ENCODE results near the gene FBXO11.

FBXO11 gene

DNA sequence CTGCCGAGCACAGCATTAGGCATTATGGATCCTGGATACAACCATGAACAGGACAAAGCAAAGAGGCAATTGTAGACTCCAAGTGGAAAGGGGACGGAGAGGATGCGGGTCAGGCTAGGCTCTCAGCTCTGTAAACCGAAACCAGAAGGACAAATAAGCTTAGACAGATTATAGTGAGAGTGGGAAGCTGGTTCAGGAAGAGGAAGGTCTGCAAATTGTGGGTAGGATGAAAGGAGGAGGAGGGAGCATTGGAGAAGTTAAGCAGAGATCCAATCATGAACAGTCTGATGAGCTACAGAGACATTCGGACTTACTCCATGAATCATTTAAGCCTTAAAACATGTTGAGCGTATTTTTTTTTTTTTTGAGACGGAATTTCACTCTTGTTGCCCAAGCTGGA, 120.3 kb downstream of the FBXO11 start:
- no peaks in the 10 kb centered on the region for H3K9me3 Mint-ChIP-seq
- H3K27me3 Mint-ChIP-seq, result no peaks in the 10 kb centered on the region
- peaks cover 30% of the 10 kb centered on the region for H3K4me1 Mint-ChIP-seq
- peak overlapping the region; percentile 20 for H3K4me3 Mint-ChIP-seq
- H3K36me3 Mint-ChIP-seq, result peaks cover 4% of the 10 kb centered on the region
- peak overlapping the region; percentile 4 for H3K27ac Mint-ChIP-seq

DNA sequence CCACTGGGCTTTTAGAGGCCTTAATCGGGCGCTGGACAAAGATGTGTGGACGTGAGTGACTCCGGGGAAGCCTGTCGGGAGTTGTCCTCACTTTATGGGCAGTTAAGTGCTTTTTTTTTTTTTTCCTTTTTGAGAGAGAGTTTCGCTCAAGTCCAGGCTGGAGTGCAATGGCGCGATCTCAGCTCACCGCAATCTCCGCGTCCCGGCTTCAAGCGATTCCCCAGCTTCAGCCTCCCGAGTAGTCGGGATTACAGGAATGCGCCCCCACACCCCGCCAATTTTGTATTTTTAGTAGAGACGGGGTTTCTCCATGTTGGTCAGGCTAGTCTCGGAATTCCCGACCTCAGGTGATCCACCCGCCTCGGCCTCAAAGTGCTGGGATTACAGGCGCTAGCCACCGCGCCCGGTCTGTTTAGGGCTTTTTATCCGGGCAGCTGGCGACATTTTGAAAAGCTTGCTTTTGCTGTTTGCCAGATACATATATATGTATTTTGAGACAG, 121.9 kb downstream of the FBXO11 start:
- Mint-ChIP-seq H3K4me1 (peaks cover 19% of the 10 kb centered on the region), H3K27ac (peak overlapping the region; percentile 86), H3K27me3 (no peaks in the 10 kb centered on the region), H3K9me3 (no peaks in the 10 kb centered on the region), H3K4me3 (peak overlapping the region; percentile 90), H3K36me3 (peaks cover 2% of the 10 kb centered on the region)

DNA sequence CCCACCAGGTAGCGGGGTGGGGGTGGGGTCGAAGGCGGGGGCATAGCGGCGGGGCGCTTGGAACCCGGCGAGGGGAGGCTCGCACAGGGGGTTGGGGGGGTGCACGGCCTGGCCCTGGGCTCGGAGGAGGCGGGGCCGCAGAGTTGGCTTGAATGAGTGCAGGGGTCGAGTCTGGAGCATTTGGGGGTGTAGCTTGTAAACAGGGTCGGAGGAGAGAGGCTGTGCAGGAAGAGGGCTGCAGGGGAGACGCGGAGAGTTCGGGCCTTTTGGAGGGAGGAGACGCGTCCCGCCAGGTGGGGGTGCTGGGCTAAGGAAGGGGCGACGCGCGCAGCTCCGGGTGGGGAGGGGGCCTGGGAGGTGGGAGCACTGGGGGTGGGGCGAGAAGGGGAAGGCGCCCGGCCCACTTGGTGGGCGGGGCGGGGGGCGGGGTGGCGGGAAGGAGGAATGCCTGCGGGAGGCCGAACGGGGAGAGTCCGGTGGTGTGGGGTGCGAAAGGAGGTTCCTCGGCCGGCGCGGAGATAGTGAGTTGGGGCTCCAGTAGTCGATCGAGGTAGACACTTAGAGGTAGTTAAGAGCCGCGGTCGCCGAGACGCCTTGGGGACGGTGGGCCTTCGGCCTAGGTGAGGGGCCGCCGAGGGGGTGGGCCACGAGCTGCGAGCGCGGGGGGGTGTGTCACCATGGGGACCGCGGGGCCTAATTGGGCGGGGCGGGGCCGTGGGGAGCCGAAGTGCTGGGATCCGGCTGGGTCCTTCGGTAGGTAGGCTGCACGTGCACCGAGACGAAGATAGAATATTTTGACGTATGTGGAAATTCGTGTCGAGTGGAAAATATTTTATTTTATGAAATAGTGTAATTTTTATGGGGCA, 122.6 kb downstream of the FBXO11 start:
- peak overlapping the region; percentile 86 for H3K27ac Mint-ChIP-seq
- H3K4me3 Mint-ChIP-seq, result peak overlapping the region; percentile 90
- H3K9me3 Mint-ChIP-seq, result no peaks in the 10 kb centered on the region
- H3K27me3 Mint-ChIP-seq, result no peaks in the 10 kb centered on the region
- H3K4me1 Mint-ChIP-seq, result peaks cover 19% of the 10 kb centered on the region
- peaks cover 2% of the 10 kb centered on the region for H3K36me3 Mint-ChIP-seq

DNA sequence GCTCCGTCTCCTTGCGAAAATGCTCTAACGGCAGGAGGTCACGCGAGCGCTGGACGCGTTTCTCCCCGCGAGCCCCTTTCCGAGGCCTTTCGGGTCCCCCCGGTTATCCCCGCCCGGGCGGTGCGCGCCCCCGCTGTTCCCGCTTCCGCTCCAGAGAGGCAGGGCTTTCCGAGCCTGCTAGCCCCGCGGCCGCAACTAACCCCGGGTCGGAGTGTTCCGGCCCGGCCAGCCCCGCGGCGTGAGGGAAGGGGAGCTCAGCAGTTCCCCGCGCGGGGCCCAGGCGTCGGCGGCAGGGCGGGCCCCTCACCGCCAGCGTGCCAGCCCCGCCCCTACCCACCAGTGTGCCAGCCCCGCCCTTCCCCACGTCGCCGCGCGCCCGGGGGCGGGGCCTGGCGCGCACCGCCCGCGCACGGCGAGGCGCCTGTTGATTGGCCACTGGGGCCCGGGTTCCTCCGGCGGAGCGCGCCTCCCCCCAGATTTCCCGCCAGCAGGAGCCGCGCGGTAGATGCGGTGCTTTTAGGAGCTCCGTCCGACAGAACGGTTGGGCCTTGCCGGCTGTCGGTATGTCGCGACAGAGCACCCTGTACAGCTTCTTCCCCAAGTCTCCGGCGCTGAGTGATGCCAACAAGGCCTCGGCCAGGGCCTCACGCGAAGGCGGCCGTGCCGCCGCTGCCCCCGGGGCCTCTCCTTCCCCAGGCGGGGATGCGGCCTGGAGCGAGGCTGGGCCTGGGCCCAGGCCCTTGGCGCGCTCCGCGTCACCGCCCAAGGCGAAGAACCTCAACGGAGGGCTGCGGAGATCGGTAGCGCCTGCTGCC, 123.4 kb downstream of the FBXO11 start, which contains the start of gene MSH6:
Gene MSH6, plus strand, starts transcription at position 475 of the 815 bp plus-strand sequence. Its CDS starts 89 bp downstream, at position 564.
- H3K9me3 Mint-ChIP-seq, result no peaks in the 10 kb centered on the region
- H3K4me1 Mint-ChIP-seq, result peaks cover 19% of the 10 kb centered on the region
- H3K4me3 Mint-ChIP-seq, result peak within 1 kb of the TSS; percentile 90

DNA sequence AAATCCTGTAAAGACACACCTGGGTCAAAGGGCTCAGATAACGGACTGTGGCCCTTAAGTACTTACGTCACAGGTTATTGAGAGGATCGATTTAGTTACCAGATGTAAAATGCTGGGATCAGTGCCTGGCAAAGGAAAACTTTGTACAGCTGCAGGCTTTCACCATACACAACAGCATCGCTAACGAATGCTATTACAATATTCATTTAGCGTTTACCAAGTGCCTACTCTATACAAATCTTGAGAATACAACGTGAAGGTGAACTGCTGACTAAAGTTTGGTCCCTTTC, 124.0 kb downstream of the FBXO11 start:
- Mint-ChIP-seq H3K4me3 (peak overlapping the region; percentile 83), H3K9me3 (no peaks in the 10 kb centered on the region), H3K36me3 (peaks cover 2% of the 10 kb centered on the region), H3K4me1 (peaks cover 19% of the 10 kb centered on the region), H3K27me3 (no peaks in the 10 kb centered on the region), H3K27ac (peak overlapping the region; percentile 30)

More for the DNA sequence above, 123.4 kb downstream of the FBXO11 start, which contains the start of gene MSH6:
- peak within 1 kb of the TSS; percentile 86 for H3K27ac Mint-ChIP-seq
- no peaks in the 10 kb centered on the region for H3K27me3 Mint-ChIP-seq
- peaks cover 2% of the 10 kb centered on the region for H3K36me3 Mint-ChIP-seq

DNA sequence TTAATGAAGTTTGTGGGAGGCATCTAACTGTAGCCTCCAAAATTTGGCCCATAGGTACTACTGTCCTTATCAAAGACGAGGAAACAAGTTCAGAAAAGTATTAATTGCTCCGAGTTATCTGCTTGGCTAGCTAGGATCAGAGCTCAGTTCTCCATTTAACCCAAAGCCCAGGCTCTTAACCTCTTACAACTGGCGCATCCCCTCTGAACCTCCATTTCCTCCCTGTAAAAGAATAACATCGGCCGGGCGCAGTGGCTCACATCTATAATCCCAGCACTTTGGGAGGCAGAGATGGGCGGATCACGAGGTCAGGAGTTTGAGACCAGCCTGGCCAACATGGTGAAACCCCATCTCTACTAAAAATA, 126.9 kb downstream of the FBXO11 start:
- no peak overlapping the region for H3K4me3 Mint-ChIP-seq
- no peaks in the 10 kb centered on the region for H3K36me3 Mint-ChIP-seq
- H3K9me3 Mint-ChIP-seq, result no peaks in the 10 kb centered on the region
- H3K27me3 Mint-ChIP-seq, result no peaks in the 10 kb centered on the region
- H3K4me1 Mint-ChIP-seq, result no peaks in the 10 kb centered on the region
- H3K27ac Mint-ChIP-seq, result no peak overlapping the region

DNA sequence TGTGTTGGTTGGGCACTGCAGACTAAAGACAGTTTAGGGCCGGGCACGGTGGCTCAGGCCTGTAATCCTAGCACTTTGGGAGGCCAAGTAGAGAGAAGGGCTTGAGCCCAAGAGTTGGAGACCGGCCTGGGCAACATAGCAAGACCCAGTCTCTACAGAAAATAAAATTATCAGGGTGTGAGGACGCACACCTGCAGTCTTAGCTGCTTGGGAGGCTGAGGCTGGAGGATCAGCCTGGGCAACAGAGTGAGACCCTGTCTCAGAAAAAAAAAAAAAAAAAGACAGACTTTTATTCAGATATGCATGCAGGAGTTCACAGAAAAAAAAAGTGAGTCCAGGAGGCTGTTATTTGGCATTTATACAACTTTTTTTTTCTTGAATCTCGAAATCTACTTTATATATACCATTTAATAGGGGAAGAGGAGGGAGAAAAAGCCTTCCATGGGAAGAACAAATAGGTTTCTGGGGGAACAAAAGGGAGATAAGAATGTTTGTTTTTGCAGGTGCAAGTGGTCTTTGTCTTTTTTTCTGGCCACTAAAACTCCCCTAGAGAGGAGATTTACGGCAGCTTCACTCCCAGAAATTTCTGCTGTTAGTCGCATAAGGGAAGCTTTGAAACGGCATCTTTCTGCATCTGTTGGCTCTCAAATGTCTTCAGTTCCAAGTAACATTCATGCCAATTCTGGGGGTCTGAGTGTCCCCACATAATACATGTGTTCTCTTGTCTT, 127.4 kb downstream of the FBXO11 start:
- H3K36me3 Mint-ChIP-seq, result no peaks in the 10 kb centered on the region
- no peak overlapping the region for H3K4me3 Mint-ChIP-seq
- H3K27ac Mint-ChIP-seq, result no peak overlapping the region
- H3K4me1 Mint-ChIP-seq, result no peaks in the 10 kb centered on the region
- H3K27me3 Mint-ChIP-seq, result no peaks in the 10 kb centered on the region
- no peaks in the 10 kb centered on the region for H3K9me3 Mint-ChIP-seq

DNA sequence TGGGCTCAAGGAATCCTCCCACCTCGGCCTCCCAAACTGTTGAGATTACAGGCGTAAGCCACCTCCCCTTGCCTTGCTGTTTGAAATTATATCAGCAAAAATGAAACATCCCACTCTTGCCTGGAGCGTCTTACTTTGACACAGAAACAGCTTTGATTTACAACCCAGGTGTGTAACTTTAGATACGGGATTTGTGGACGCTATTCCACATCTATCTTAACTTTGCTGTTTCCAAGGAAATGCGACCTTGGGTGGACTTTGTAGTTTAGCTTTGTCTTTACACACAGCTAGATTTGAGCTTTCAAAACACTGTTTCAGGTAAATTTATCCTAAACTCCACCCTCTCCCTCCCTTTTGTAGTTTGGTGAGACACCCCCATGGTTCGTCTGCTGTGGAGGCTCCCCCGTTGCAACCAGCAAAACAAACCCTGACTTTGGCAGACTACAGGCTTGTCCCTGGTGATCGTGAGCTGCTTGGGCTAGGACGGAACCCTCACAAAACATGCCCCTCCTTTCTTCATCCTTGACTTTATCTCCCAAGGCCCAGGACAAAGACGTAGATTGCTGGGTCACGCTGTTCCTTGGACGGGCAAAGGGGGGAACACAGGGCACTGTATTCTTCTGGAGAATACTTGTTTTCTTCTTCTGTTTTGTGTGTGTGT, 128.9 kb downstream of the FBXO11 start:
- Mint-ChIP-seq H3K36me3 (no peaks in the 10 kb centered on the region), H3K27me3 (no peaks in the 10 kb centered on the region), H3K9me3 (no peaks in the 10 kb centered on the region), H3K27ac (no peak overlapping the region), H3K4me3 (no peak overlapping the region), H3K4me1 (no peaks in the 10 kb centered on the region)

DNA sequence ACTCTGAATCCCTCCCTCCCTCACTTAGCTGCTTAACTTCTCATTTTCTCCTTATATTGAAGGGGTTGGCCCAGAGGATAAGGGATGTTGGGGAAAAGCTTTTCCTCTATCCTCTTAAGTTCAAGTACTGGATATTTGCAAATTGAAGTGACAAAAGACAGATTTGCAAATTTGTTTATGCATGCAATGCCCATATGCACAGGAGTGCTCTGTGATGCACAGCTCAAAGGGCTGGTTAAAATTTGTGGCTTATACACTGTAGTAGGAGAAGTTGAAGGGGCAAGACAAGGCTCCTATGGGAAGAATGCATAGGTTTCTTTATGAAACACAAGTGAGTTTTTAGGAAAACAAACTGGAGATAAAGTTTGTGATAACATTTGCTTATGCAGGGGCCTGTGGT, 131.7 kb downstream of the FBXO11 start:
- no peaks in the 10 kb centered on the region for H3K4me1 Mint-ChIP-seq
- H3K4me3 Mint-ChIP-seq, result no peak overlapping the region
- H3K36me3 Mint-ChIP-seq, result no peaks in the 10 kb centered on the region
- H3K27me3 Mint-ChIP-seq, result no peaks in the 10 kb centered on the region
- no peak overlapping the region for H3K27ac Mint-ChIP-seq
- no peaks in the 10 kb centered on the region for H3K9me3 Mint-ChIP-seq

DNA sequence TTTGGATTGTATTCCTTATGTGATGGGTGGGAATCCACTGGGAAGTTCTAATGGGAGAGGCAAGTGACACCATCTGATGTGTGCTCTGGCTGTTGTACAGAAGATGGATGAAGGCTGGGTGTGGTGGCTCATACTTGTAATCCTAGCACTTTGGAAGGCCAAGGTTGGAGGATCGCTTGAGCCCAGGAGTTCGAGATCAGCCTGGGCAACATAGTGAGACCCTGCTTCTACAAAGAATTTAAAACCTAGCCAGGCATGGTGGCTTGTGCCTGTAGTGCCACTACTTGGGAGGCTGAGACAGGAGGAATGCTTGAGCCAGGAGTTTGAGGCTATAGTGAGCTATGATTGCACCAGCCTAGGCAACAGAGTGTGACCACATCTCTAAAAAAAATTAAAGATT, 134.0 kb downstream of the FBXO11 start:
- no peaks in the 10 kb centered on the region for H3K36me3 Mint-ChIP-seq
- peaks cover 1% of the 10 kb centered on the region for H3K27me3 Mint-ChIP-seq
- H3K4me1 Mint-ChIP-seq, result peaks cover 4% of the 10 kb centered on the region
- no peak overlapping the region for H3K27ac Mint-ChIP-seq
- no peak overlapping the region for H3K4me3 Mint-ChIP-seq
- no peaks in the 10 kb centered on the region for H3K9me3 Mint-ChIP-seq

DNA sequence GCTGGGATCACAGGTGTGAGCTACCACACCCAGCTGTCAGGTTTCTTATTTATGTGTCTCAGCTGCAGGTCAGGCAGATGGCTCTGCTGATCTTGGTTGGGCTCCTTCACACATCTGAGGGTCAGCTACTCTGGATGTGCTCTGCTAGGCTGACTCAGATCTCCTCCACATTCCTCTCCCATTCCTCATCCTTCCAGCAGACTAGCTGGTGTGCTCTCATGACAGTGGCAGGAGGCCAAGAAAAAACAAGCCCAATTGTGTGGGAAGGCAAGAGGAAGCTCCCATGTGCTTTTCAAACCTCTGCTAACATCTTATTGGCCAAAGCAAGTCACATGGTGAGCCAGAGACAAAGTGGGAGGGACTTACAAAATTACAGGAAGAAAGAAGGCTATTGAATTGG, 135.1 kb downstream of the FBXO11 start:
- H3K4me3 Mint-ChIP-seq, result no peak overlapping the region
- no peaks in the 10 kb centered on the region for H3K36me3 Mint-ChIP-seq
- no peak overlapping the region for H3K27ac Mint-ChIP-seq
- H3K27me3 Mint-ChIP-seq, result peaks cover 1% of the 10 kb centered on the region
- H3K4me1 Mint-ChIP-seq, result peaks cover 4% of the 10 kb centered on the region
- no peaks in the 10 kb centered on the region for H3K9me3 Mint-ChIP-seq

DNA sequence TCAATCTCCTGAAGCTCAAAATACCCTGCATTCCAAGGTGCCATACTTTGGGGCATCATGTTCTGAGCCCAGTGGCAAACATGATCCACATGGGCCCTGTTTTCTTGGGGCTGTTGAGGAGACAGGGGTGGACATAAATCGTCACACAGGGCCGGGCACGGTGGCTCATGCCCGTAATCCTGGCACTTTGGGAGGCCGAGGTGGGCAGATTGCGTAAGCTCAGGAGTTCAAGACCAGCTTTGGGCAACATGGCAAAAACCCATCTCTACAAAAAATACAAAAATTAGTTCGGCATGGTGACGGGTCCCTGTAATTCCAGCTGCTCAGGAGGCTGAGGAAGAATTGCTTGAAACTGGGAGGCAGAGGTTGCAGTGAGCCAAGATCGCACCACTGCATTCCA, 137.0 kb downstream of the FBXO11 start:
- H3K4me1 Mint-ChIP-seq, result peaks cover 4% of the 10 kb centered on the region

DNA sequence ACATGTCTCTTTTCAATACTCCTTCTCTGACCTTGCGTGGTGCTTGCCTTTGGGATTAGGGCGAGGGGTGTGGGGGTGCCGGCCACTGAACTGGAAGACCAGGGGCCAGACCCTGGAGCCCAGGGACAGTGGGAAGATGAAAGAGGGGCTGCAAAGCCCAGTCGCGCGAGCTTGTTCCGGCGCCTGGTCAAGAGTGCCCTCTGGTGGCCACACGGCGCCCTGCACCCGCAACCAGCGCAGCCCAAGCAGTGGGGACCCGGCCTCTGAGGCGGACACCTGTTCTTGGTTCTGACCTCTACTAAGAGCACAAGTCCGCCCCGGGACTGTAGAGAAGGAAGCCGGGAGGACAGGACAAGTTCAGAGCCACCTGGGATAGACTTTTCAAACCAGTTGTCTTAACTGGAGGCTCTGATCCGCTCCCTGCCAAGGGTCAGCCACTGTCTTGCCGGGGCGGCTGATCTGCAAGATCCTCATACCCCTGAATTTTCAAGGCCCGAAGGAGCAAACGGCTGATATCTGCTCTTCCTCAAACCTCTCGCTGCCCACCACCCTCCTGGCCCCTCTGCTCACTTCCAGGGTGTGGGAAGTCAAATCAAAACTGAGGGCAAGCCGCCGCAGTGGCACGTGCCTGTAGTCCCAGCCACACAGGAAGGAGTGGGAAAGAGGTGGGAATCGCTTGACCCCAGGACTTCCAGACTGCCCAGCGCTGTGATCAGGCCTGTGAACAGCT, 138.3 kb downstream of the FBXO11 start:
- Mint-ChIP-seq H3K4me1 (peaks cover 4% of the 10 kb centered on the region), H3K27me3 (peaks cover 1% of the 10 kb centered on the region), H3K27ac (peak overlapping the region; percentile 38), H3K9me3 (no peaks in the 10 kb centered on the region), H3K36me3 (no peaks in the 10 kb centered on the region), H3K4me3 (no peak overlapping the region)

More for the DNA sequence above, 137.0 kb downstream of the FBXO11 start:
- Mint-ChIP-seq H3K4me3 (no peak overlapping the region), H3K27me3 (peaks cover 1% of the 10 kb centered on the region), H3K27ac (no peak overlapping the region), H3K9me3 (no peaks in the 10 kb centered on the region), H3K36me3 (no peaks in the 10 kb centered on the region)

DNA sequence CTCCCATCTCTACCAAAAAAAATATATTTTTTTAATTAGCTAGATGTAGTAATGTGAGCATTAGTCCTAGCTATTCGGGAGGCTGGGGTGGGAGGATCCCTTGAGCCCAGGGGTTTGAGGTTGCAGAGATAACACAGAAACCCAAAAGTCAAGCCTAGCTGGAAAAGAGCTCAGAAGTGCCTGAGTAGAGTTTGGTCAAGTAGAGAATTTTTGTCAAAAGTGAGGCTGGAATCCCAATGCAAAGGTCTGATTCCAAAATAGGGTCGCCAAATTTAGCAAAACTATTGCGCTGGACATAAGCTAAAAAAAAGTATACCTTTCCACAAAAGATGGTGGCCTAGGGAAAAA, 138.8 kb downstream of the FBXO11 start:
- no peak overlapping the region for H3K27ac Mint-ChIP-seq
- peaks cover 4% of the 10 kb centered on the region for H3K4me1 Mint-ChIP-seq
- H3K4me3 Mint-ChIP-seq, result no peak overlapping the region
- peaks cover 1% of the 10 kb centered on the region for H3K27me3 Mint-ChIP-seq
- H3K9me3 Mint-ChIP-seq, result no peaks in the 10 kb centered on the region
- H3K36me3 Mint-ChIP-seq, result no peaks in the 10 kb centered on the region

All from activated naive CD4-positive, alpha-beta T cell treated with anti-CD3 and anti-CD28 coated beads, Interleukin-2, amount 50 U/mL, for 24 hours (primary cell).